ENCODE data around the gene IL36RN. TPM values are rescaled to one million over a fixed set of nuclear protein-coding genes. Genes with fewer than 3 reads are reported as not detected.

The IL36RN gene
- total RNA-seq, 1 experiment from 2014 or later, result 1.7 TPM

- DNase-seq, result peak; percentile 29 to 81
- intact Hi-C loops (cut with micrococcal nuclease; ENCODE audit: unreplicated experiment), result loop anchor here (1.0 to 10.0 kb wide), 4 partner anchors 8 to 425 kb away; partner anchors contain the start of gene SLC20A1
Measured at GRCh38 chr2:113069676-113070605, 10.9 kb downstream of the IL36RN start.

GRCh38 chr2:113070606-113070975, 11.6 kb downstream of the IL36RN start:
- Histone ChIP-seq H3K36me3 (ENCODE audit: low read depth) (no peaks in the 10 kb centered on the region), H4K20me1 (ENCODE audit: insufficient read depth) (no peaks in the 10 kb centered on the region), H3K4me1 (replicated peaks; ENCODE audit: insufficient read depth) (peaks cover 68% of the 10 kb centered on the region), H3K27me3 (ENCODE audit: insufficient read depth, low read depth) (no peaks in the 10 kb centered on the region), H3K9me3 (ENCODE audit: insufficient read depth, low read depth) (peaks cover 1% of the 10 kb centered on the region; the same call in 1 of the 2 replicates), H3K4me2 (peak overlapping the region; percentile 66), H3K4me3 (no peak overlapping the region), H3F3A (ENCODE audit: insufficient read depth, low read depth) (peaks cover 35% of the 10 kb centered on the region), H3K27ac (peak overlapping the region; percentile 87), H3K79me2 (ENCODE audit: low read depth) (no peaks in the 10 kb centered on the region), H2AFZ (no peak overlapping the region), H3K9me2 (ENCODE audit: insufficient read depth) (no peaks in the 10 kb centered on the region)
- CTCF ChIA-PET, result interaction anchor here (0.7 kb wide), 1 partner anchor 12 kb away, joined by 3 read pairs; no protein-coding TSS in a partner anchor
- DNase-seq, result peak in 1 of 2 experiments; percentile 43
- TF ChIP-seq CTCF (conservative IDR thresholded peaks at IDR 0.05) (no peak), EZH2 (IDR thresholded peaks at IDR 0.05; ENCODE audit: low read depth) (no peak)
- no TSS peak for BruUV-seq (replicated peaks)
- POLR2A ChIA-PET (ENCODE audit: unreplicated experiment), result no interaction called here
- intact Hi-C loops (cut with micrococcal nuclease; ENCODE audit: unreplicated experiment), result loop anchor here (10.0 kb wide), 1 partner anchor 426 kb away; the partner anchor contains the start of gene SLC20A1

More at GRCh38 chr2:113069676-113070605, 10.9 kb downstream of the IL36RN start:
- no peak for TF ChIP-seq EZH2 (IDR thresholded peaks at IDR 0.05; ENCODE audit: low read depth)
- TF ChIP-seq CTCF (conservative IDR thresholded peaks at IDR 0.05), result no peak
- Histone ChIP-seq H3K36me3 (ENCODE audit: low read depth) (no peaks in the 10 kb centered on the region), H3K4me3 (peak overlapping the region; percentile 4; the same call in 1 of the 2 replicates), H3K79me2 (ENCODE audit: low read depth) (no peaks in the 10 kb centered on the region), H3K4me2 (peak overlapping the region; percentile 66), H4K20me1 (ENCODE audit: insufficient read depth) (no peaks in the 10 kb centered on the region), H2AFZ (no peak overlapping the region), H3K9me2 (ENCODE audit: insufficient read depth) (no peaks in the 10 kb centered on the region), H3K4me1 (replicated peaks; ENCODE audit: insufficient read depth) (peaks cover 61% of the 10 kb centered on the region), H3F3A (ENCODE audit: insufficient read depth, low read depth) (peaks cover 34% of the 10 kb centered on the region), H3K9me3 (ENCODE audit: insufficient read depth, low read depth) (peaks cover 8% of the 10 kb centered on the region; the same call in 1 of the 2 replicates), H3K27me3 (ENCODE audit: insufficient read depth, low read depth) (no peaks in the 10 kb centered on the region), H3K27ac (peak overlapping the region; percentile 87)
- ChIA-PET POLR2A (ENCODE audit: unreplicated experiment) (interaction anchor here (0.6 kb wide), 3 partner anchors 8 to 1024 kb away, joined by 6 to 24 read pairs (median 16); no protein-coding TSS in a partner anchor), CTCF (interaction anchor here (0.5 to 1.6 kb wide), 4 partner anchors 8 to 163 kb away, joined by 3 to 6 read pairs (median 3); no protein-coding TSS in a partner anchor)
- BruUV-seq (replicated peaks), result TSS peak; percentile 94

- H3K36me3 ChIP-seq (ENCODE audit: low read depth), result no peaks in the 10 kb centered on the region
- no peak overlapping the region for H3K4me2 ChIP-seq
- H3K27me3 ChIP-seq (ENCODE audit: insufficient read depth, low read depth), result no peaks in the 10 kb centered on the region
- ChIA-PET CTCF (interaction anchor here (0.6 kb wide), 2 partner anchors 28 to 170 kb away, joined by 3 to 5 read pairs; no protein-coding TSS in a partner anchor), POLR2A (ENCODE audit: unreplicated experiment) (interaction anchor here (0.7 kb wide), 2 partner anchors 115 to 126 kb away, joined by 3 to 4 read pairs; no protein-coding TSS in a partner anchor)
- H4K20me1 ChIP-seq (ENCODE audit: insufficient read depth), result no peaks in the 10 kb centered on the region
- H3K9me2 ChIP-seq (ENCODE audit: insufficient read depth), result no peaks in the 10 kb centered on the region
- BruUV-seq (replicated peaks), result no TSS peak
- no peaks in the 10 kb centered on the region for H3K79me2 ChIP-seq (ENCODE audit: low read depth)
- H3K4me1 ChIP-seq (replicated peaks; ENCODE audit: insufficient read depth), result peaks cover 84% of the 10 kb centered on the region
- intact Hi-C loops (cut with micrococcal nuclease; ENCODE audit: unreplicated experiment), result loop anchor here (10.0 kb wide), 1 partner anchor 428 kb away; the partner anchor contains the start of gene SLC20A1
- H2AFZ ChIP-seq, result no peak overlapping the region
- TF ChIP-seq EZH2 (IDR thresholded peaks at IDR 0.05; ENCODE audit: low read depth) (no peak), CTCF (conservative IDR thresholded peaks at IDR 0.05) (no peak)
- H3K9me3 ChIP-seq (ENCODE audit: insufficient read depth, low read depth), result no peaks in the 10 kb centered on the region
- no peak overlapping the region for H3K27ac ChIP-seq
- peaks cover 53% of the 10 kb centered on the region for H3F3A ChIP-seq (ENCODE audit: insufficient read depth, low read depth)
- DNase-seq, result no peak
- H3K4me3 ChIP-seq, result no peak overlapping the region
Measured at GRCh38 chr2:113072584-113072983, 13.6 kb downstream of the IL36RN start.
